Panc1 (cell line): ENCODE data around the gene AKAP13. TPM values are rescaled to one million over a fixed set of nuclear protein-coding genes. Genes with fewer than 3 reads are reported as not detected.

Experiments
- ATAC-seq: fragments of 200-7000 bp; cut with Tn5 transposase; 2 replicates; pipeline ENCODE4 v1.9.1; 2020; ENCODE audit warnings: mild to moderate bottlenecking, moderate library complexity
- BruUV-seq: library from RNA; stranded (reverse); fragments of 400-500 nt; replicated peaks from 2 replicates; lab custom pipeline; 2021; lab: Mats Ljungman, UMichigan
- CTCF ChIA-PET: fragments of 300-600 bp; sonication (Branson Sonifier 250); formaldehyde crosslinking; loops from one replicate; lab custom pipeline; 2022; ENCODE audit warnings: antibody characterized with exemption; lab: Charles Lee
- POLR2A ChIA-PET: fragments of 300-600 bp; sonication (Branson Sonifier 250); formaldehyde crosslinking; loops from one replicate; lab custom pipeline; 2022; ENCODE audit warnings: antibody characterized with exemption; lab: Charles Lee
- DNase-seq: peaks from one replicate; pipeline ENCODE4 v3.0.0-alpha.2; 2010; ENCODE audit warnings: low read depth, low spot score
- H3K27ac ChIP-seq: 2 replicates; pipeline ENCODE4 v1.5.1; 2011; ENCODE audit warnings: mild to moderate bottlenecking, low read length, inconsistent platforms
- H3K27me3 ChIP-seq: fragments of 200-500 bp; sonication (Bioruptor generic); 2 replicates; pipeline ENCODE4 v1.6.0; 2014; ENCODE audit warnings: low read length, inconsistent platforms; ENCODE audit not compliant: control insufficient read depth, insufficient read depth
- H3K36me3 ChIP-seq: fragments of 200-500 bp; sonication (Bioruptor generic); 2 replicates; pipeline ENCODE4 v1.5.1; 2014; ENCODE audit warnings: inconsistent platforms, mild to moderate bottlenecking, low read length, moderate library complexity; ENCODE audit not compliant: control insufficient read depth, insufficient read depth
- H3K4me1 ChIP-seq: 2 replicates; pipeline ENCODE4 v1.5.1; 2011; ENCODE audit warnings: inconsistent platforms, mild to moderate bottlenecking, low read length, moderate library complexity; ENCODE audit not compliant: control insufficient read depth, insufficient read depth
- H3K4me3 ChIP-seq, 2 experiments: 2 replicates each; pipeline ENCODE4 v1.5.1; 2011 to 2012; ENCODE audit warnings: low read depth in 2 of 2, low read length in 2 of 2, mild to moderate bottlenecking in 2 of 2, inconsistent platforms in 1 of 2, moderate library complexity in 1 of 2
- H3K9me3 ChIP-seq: fragments of 200-500 bp; sonication (Bioruptor generic); 2 replicates; pipeline ENCODE4 v1.5.1; 2014; ENCODE audit warnings: low read depth, mild to moderate bottlenecking, inconsistent platforms, low read length, moderate library complexity; ENCODE audit not compliant: control insufficient read depth, insufficient read depth
- CTCF ChIP-seq: fragments of 450-650 bp; IDR thresholded peaks from 2 replicates; pipeline ENCODE4 v1.5.1; 2017; ENCODE audit warnings: mild to moderate bottlenecking
- POLR2AphosphoS5 ChIP-seq: IDR thresholded peaks from 2 replicates; pipeline ENCODE4 v1.6.1; 2012; ENCODE audit warnings: mild to moderate bottlenecking, low read depth, low read length, moderate library complexity
- REST ChIP-seq, 2 experiments: IDR thresholded peaks; 2 replicates each; pipeline ENCODE4 v1.6.1; 2011 to 2012; ENCODE audit warnings: low read depth in 2 of 2, control low read depth in 1 of 2, low read length in 1 of 2, mild to moderate bottlenecking in 1 of 2, moderate library complexity in 1 of 2; ENCODE audit not compliant: insufficient read depth in 1 of 2
- SIN3A ChIP-seq: IDR thresholded peaks from 2 replicates; pipeline ENCODE4 v1.6.1; 2012; ENCODE audit warnings: low read depth, mild to moderate bottlenecking, low read length, moderate library complexity, borderline replicate concordance; ENCODE audit not compliant: insufficient read depth
- TCF7L2 ChIP-seq: IDR thresholded peaks from 2 replicates; pipeline ENCODE4 v1.6.1; 2011; ENCODE audit warnings: mild to moderate bottlenecking, low read depth, low read length, inconsistent platforms
- in situ Hi-C: cut with HindIII; loops from 2 replicates; pipeline ENCODE4 v1.10.0; 2016; ENCODE audit warnings: low sequenced_read_pairs, low pct_unique_long_range_greater_than_20kb
- intact Hi-C: fragments of 100-400 bp; cut with micrococcal nuclease; formaldehyde crosslinking; loops from one replicate; pipeline ENCODE4 v1.10.0; 2022; ENCODE audit not compliant: unreplicated experiment
- total RNA-seq: library from RNA; stranded (reverse); gene quantifications from one replicate; pipeline ENCODE4 v1.2.1, GENCODE V29; 2021; ENCODE audit not compliant: unreplicated experiment

Gene AKAP13
- total RNA-seq, 1 experiment from 2014 or later = 94.2 TPM

- no peaks in the 10 kb centered on the region for H3K4me1 ChIP-seq
- no peaks in the 10 kb centered on the region for H3K36me3 ChIP-seq
- H3K27me3 ChIP-seq = no peaks in the 10 kb centered on the region
- H3K4me3 ChIP-seq = no peak overlapping the region
- DNase-seq = no peak
- no TSS peak for BruUV-seq
- ATAC-seq = no peak
- in situ Hi-C loops = no loop called here
- no peak overlapping the region for H3K27ac ChIP-seq
- CTCF ChIA-PET = no interaction called here
- H3K9me3 ChIP-seq = no peaks in the 10 kb centered on the region
- TF ChIP-seq TCF7L2 (no peak), POLR2AphosphoS5 (no peak), REST (IDR thresholded peaks at IDR 0.05; ENCODE audit: insufficient read depth in 1 of 2, low read depth in 2 of 2, low read length in 1 of 2) (no peak), CTCF (no peak), SIN3A (no peak)
- intact Hi-C loops = no loop called here
- POLR2A ChIA-PET = no interaction called here
These were observed 244.9 kb downstream of the AKAP13 start for GRCh38 chr15:85625166-85625830.

- no peaks in the 10 kb centered on the region for H3K27me3 ChIP-seq
- no peak overlapping the region for H3K27ac ChIP-seq
- no peak overlapping the region for H3K4me3 ChIP-seq
- ChIA-PET POLR2A (no interaction called here), CTCF (no interaction called here)
- H3K36me3 ChIP-seq = no peaks in the 10 kb centered on the region
- intact Hi-C loops = no loop called here
- no peak for ATAC-seq
- H3K9me3 ChIP-seq = no peaks in the 10 kb centered on the region
- in situ Hi-C loops = no loop called here
- H3K4me1 ChIP-seq = no peaks in the 10 kb centered on the region
- no TSS peak for BruUV-seq
- no peak for DNase-seq
- TF ChIP-seq CTCF (no peak), POLR2AphosphoS5 (no peak), SIN3A (no peak), REST (IDR thresholded peaks at IDR 0.05; ENCODE audit: insufficient read depth in 1 of 2, low read depth in 2 of 2, low read length in 1 of 2) (no peak), TCF7L2 (no peak)
These were observed 245.5 kb downstream of the AKAP13 start for GRCh38 chr15:85625856-85626255.
